HFF-Myc (cell line): ENCODE measurements around the gene TLE3.

Experiments
- DNase-seq: peaks from one replicate; pipeline ENCODE4 v3.0.0-alpha.2; 2011; ENCODE audit warnings: low read depth; ENCODE audit errors: extremely low read depth
- H3K4me3 ChIP-seq: replicated peaks from 2 replicates; pipeline ENCODE4 v1.5.1; 2011; ENCODE audit warnings: low read depth, mild to moderate bottlenecking, control low read depth, low read length
- TF ChIP-seq, protein P1 (sequence below): IDR thresholded peaks from 2 replicates; pipeline ENCODE4 v1.5.1; 2012; ENCODE audit warnings: mild to moderate bottlenecking, low read depth, low read length, control low read depth; ENCODE audit errors: missing control alignments

The TLE3 gene

GRCh38 chr15:70048578-70049514 is 48.9 kb downstream of the TLE3 start:
- TF ChIP-seq, protein P1, sequence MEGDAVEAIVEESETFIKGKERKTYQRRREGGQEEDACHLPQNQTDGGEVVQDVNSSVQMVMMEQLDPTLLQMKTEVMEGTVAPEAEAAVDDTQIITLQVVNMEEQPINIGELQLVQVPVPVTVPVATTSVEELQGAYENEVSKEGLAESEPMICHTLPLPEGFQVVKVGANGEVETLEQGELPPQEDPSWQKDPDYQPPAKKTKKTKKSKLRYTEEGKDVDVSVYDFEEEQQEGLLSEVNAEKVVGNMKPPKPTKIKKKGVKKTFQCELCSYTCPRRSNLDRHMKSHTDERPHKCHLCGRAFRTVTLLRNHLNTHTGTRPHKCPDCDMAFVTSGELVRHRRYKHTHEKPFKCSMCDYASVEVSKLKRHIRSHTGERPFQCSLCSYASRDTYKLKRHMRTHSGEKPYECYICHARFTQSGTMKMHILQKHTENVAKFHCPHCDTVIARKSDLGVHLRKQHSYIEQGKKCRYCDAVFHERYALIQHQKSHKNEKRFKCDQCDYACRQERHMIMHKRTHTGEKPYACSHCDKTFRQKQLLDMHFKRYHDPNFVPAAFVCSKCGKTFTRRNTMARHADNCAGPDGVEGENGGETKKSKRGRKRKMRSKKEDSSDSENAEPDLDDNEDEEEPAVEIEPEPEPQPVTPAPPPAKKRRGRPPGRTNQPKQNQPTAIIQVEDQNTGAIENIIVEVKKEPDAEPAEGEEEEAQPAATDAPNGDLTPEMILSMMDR, result no peak
- DNase-seq, result no peak
- H3K4me3 ChIP-seq, result no peak overlapping the region

DNA sequence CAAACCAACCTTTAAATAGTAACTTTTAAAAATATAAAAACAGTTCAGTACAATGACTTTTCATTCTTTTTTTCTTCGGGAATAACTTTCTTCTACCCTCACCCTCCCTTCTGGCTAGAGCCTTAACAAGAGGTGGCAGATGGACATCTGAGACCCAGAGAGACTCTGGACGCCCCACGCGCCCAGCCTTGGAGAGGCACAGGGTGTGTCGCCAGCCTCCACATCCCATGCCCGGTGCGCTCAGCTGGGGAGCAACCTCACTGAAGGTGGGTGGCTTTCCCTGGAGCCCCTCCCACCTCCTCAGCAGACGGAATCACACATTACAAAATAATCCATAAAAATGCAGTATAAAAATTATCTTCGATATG is 49.5 kb downstream of the TLE3 start:
- TF ChIP-seq, protein P1, result no peak
- no peak for DNase-seq
- H3K4me3 ChIP-seq, result no peak overlapping the region

GRCh38 chr15:70047386-70048197 is 50.1 kb downstream of the TLE3 start:
- TF ChIP-seq, protein P1, result no peak
- DNase-seq, result no peak

GRCh38 chr15:70046679-70047369 is 50.9 kb downstream of the TLE3 start:
- DNase-seq, result no peak
- TF ChIP-seq, protein P1, result no peak
- H3K4me3 ChIP-seq, result no peak overlapping the region

More at GRCh38 chr15:70047386-70048197, 50.1 kb downstream of the TLE3 start:
- no peak overlapping the region for H3K4me3 ChIP-seq

GRCh38 chr15:70045045-70045444 is 52.7 kb downstream of the TLE3 start:
- no peak overlapping the region for H3K4me3 ChIP-seq
- no peak for DNase-seq
- TF ChIP-seq, protein P1, result no peak

- no peak overlapping the region for H3K4me3 ChIP-seq
- TF ChIP-seq, protein P1, result no peak
- DNase-seq, result no peak
Measured at GRCh38 chr15:70044168-70044567, 53.5 kb downstream of the TLE3 start.
